Activated CD8-positive, alpha-beta memory T cell treated with anti-CD3 and anti-CD28 coated beads for 1 hour (primary cell): ENCODE measurements around the gene EGFR.

ENCODE experiments used
- DNase-seq, 2 donors: peaks; one replicate each; pipeline ENCODE4 v3.0.0-alpha.2; 2020; ENCODE audit warnings: low read depth in 1 of 2; ENCODE audit errors: extremely low read depth in 1 of 2

The EGFR gene

GRCh38 chr7:55206235-55207029, 187.6 kb downstream of the EGFR start:
- DNase-seq: no peak

GRCh38 chr7:55207436-55208125, 188.8 kb downstream of the EGFR start:
- no peak for DNase-seq

- DNase-seq: no peak
Measured at GRCh38 chr7:55209366-55209765, 190.5 kb downstream of the EGFR start.

GRCh38 chr7:55210176-55210575, 191.4 kb downstream of the EGFR start:
- no peak for DNase-seq

- DNase-seq: no peak
Measured at GRCh38 chr7:55210716-55211115, 191.9 kb downstream of the EGFR start.

GRCh38 chr7:55211726-55212125, 192.9 kb downstream of the EGFR start:
- DNase-seq: no peak

- DNase-seq: no peak
Measured at GRCh38 chr7:55212176-55212575, 193.4 kb downstream of the EGFR start.

- no peak for DNase-seq
Measured at GRCh38 chr7:55212838-55213237, 194.0 kb downstream of the EGFR start.

GRCh38 chr7:55214707-55215106, 195.9 kb downstream of the EGFR start:
- no peak for DNase-seq

GRCh38 chr7:55223023-55223422, 204.2 kb downstream of the EGFR start:
- DNase-seq: no peak

- DNase-seq: no peak
Measured at GRCh38 chr7:55224111-55224510, 205.3 kb downstream of the EGFR start.

- no peak for DNase-seq
Measured at GRCh38 chr7:55224810-55225209, 206.0 kb downstream of the EGFR start.

GRCh38 chr7:55230014-55230413, 211.2 kb downstream of the EGFR start:
- no peak for DNase-seq

- DNase-seq: no peak
Measured at GRCh38 chr7:55231736-55232280, 213.0 kb downstream of the EGFR start.

- no peak for DNase-seq
Measured at GRCh38 chr7:55233001-55233400, 214.2 kb downstream of the EGFR start.

GRCh38 chr7:55234408-55234807, 215.6 kb downstream of the EGFR start:
- no peak for DNase-seq

GRCh38 chr7:55235115-55235514, 216.3 kb downstream of the EGFR start:
- DNase-seq: no peak

GRCh38 chr7:55235801-55236200, 217.0 kb downstream of the EGFR start:
- no peak for DNase-seq

- no peak for DNase-seq
Measured at GRCh38 chr7:55236476-55236875, 217.7 kb downstream of the EGFR start.

GRCh38 chr7:55237156-55237893, 218.5 kb downstream of the EGFR start:
- DNase-seq: no peak

GRCh38 chr7:55239406-55239805, 220.6 kb downstream of the EGFR start:
- no peak for DNase-seq
